ENCODE results near the gene KPNA5.
A peak's percentile ranks its signal among the peaks of the same experiment; 100 is the strongest.
"Not testable (repeated sequence)": the region's sequence is repeated elsewhere in the genome, so short reads cannot be mapped to it uniquely, and the experiment has no call there.

The KPNA5 gene

DNA sequence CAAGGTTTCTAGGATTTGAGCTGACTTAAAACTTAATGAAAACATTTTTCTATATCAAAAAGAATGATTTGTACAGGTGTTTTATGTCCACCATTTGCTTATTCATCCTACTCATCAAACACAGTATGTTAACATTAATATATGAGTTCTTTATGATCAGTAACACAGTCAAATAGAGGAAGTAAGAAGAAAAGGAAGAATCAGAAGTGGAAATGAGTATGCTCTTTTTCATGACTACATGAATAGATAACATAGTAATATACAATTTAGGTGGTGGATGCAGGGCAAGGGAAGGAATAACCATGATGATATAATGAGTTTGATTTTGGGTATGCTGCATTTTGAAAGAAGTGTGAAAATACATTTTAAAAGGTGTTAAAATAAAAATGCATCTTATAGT, 16.5 kb downstream of the KPNA5 start:
- DNase-seq = no peak

DNA sequence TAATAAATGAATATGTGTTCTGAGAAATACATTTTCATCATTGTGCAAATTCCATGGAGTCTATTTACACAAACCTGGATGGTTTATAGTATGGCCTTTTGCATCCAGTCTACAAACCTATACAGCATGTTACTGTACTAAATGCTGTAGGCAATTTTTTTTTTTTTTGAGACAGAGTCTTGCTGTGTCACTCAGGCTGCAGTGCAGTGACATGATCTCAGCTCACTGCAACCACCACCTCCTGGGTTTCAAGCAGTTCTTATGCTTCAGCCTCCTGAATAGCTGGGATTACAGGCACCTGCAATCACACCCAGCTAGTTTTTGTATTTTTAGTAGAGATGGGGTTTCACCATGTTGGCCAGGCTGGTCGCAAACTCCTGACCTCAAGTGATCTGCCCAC, 22.9 kb downstream of the KPNA5 start:
- DNase-seq = not testable (repeated sequence)

DNA sequence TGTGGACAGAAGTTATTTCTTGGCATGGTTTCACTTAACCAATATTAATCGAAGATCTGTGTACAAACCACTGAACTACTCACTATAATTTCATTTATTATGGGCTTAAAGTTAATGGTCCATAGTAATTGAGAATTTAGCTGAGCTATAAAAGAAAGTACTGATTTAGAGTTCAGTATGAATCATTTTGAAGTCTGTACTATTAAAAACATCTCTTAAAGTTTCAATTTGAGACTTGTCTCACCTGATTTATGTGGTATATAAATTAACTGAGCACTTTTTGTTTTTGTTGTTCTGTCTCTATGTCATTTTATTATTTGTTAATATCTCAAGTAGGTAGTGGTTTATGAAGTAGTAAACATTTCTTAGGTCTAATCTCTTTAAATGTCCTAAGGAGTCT, 24.9 kb downstream of the KPNA5 start:
- no peak for DNase-seq

GRCh38 chr6:116714296-116714695, 33.3 kb downstream of the KPNA5 start:
- DNase-seq = no peak

- DNase-seq = no peak
Observed at GRCh38 chr6:116714761-116715160, 33.8 kb downstream of the KPNA5 start.

DNA sequence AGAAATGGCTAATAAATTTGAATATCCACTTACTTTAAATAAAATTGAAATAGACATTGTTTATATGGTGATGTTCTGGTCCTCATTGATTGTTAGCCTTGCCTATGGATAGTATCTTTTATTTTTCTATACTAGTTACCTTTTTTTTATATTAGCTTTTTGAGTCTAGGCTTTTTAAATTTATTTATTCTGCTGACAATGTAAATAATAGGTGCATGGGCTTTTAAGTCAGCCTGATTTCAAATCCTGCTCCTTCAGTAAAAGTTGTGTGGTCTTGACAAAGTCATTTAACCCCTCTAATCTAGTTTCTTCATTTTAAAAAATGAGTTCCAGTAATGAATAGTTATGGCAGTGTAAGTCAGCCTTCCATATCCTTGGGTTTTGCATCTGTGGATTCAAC, 45.9 kb downstream of the KPNA5 start:
- DNase-seq = no peak

- no peak for DNase-seq
Observed at GRCh38 chr6:116730513-116730912, 49.5 kb downstream of the KPNA5 start.

DNA sequence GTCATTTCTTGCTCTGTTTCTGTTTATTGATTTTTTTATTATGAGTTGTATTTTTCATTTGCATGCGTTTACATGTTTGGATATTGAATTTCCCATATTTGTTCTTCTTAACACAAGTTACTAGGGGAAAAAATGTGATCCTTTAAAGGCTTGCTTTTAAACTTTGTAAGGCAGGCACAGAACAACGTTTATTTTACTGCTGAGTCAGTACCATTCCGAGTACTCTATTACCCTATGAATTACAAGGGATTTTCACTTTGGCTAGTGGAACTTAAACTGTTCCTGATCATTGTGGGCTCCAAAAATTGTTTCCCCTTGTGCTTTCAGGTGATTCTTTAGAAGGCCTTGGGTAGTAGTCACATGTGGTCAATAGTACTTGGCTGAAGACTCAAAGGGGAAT, 56.0 kb downstream of the KPNA5 start:
- DNase-seq = no peak

- DNase-seq = not testable (repeated sequence)
Observed at GRCh38 chr6:116740486-116740885, 59.5 kb downstream of the KPNA5 start.

GRCh38 chr6:116741571-116741970, 60.6 kb downstream of the KPNA5 start:
- no peak for DNase-seq

GRCh38 chr6:116745176-116745575, 64.2 kb downstream of the KPNA5 start:
- DNase-seq = no peak

GRCh38 chr6:116761779-116762178, 80.8 kb downstream of the KPNA5 start:
- no peak for DNase-seq

- no peak for DNase-seq
Observed at GRCh38 chr6:116762235-116762634, 81.2 kb downstream of the KPNA5 start.

- no peak for DNase-seq
Observed at GRCh38 chr6:116763048-116763447, 82.0 kb downstream of the KPNA5 start.

- no peak for DNase-seq
Observed at GRCh38 chr6:116763906-116764628, 83.1 kb downstream of the KPNA5 start.

- peak in 1 of 56 donors; percentile 31 for DNase-seq
Observed at GRCh38 chr6:116764629-116764960, 83.6 kb downstream of the KPNA5 start.

DNA sequence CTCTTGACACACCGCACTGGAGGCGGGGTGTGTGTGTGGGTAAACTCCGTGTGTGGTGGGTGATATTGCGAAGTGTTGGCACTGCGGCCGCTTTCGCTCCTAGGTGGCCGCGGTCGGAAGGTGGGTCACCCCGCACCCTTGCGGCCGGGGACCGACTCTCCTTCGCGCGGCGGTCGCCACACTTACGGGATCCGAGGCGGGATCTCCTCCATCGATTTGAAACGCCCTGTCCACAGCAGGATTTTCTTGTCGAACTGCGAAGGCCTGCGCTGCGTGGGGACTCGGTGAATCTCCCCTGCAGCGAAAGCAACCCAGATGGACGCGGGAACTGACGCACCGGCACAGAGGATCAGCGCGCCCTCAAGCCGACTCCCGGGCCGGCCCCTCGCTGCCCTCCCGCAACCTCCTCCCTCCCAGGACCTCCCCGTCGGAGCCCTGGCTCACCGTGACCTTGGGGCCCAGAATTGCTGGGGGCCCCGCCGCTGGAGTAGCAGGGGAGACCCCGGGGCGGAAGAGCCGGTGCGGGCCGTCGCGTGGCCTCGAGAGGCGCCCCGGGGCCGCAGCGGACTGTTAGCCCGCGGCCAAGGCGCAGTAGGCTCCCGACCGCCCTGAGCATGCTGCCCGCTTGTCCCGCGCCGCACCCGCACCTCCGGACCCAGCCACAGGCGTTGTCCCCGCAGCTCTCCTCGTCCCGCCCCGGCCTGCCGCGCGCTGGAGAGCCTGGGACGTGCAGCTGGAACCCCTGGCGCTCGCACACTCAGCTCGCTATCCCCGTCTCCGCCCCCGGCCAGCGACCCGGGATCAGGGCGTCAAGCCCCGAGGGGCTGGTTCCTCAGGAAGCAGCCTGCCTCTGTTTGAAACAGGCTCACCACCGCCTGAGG, 84.2 kb downstream of the KPNA5 start, which contains the start of gene FAM162B:
FAM162B (minus strand) TSS at position 759 of the 881 bp plus-strand sequence; CDS start at position 616, 143 bp downstream.
- peak in 3 of 56 donors; percentile 3 to 16 (median 8) for DNase-seq

DNA sequence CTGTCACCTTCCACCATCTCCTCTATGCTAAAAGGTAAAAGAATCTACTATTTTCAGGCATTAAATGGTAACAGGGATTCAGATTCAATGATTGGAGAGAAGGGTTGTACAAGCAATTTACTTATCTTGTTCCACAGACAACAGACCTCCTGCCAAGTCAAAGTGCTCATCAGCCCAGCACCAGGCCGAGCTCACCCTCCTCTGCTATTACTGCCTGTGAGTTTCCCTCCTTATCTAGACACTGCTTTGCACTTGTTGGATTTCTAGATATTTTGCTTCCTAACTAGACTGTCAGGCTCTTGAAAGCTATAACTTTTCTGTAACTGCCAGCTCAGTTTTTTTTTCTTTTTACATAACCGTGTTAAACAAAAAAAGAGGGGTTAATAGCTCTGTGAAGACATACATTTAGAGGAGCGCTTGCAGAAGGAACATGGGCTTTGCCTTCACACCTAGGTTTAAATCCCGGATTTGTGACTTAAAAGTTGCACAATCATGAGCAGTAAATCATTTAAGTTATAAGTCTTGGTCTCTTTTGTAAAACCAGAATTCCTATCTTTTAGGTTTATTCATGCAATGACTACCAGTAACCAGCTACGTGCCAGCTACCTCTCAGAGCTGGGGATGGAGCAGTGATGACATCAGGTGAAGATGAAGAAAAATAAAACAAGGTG, 85.6 kb downstream of the KPNA5 start:
- DNase-seq = no peak

DNA sequence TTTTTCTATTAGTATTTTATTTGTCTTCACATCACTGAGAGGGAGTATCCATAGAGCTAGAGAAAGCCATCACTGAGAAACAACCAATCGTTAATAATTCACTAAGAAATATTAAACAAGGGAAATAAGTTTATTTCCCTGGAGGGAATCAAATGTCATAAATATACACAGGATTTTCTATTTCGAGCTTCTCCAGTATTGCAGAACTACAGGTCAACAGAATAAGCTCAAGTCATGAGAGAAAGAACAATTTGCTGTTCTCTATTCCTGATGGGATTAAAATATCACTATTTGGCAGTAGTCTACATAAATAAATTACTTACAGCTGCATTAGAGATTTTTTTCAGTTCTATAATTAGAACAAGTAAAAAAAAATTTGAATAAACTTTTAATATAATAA, 86.7 kb downstream of the KPNA5 start:
- no peak for DNase-seq

- DNase-seq = no peak
Observed at GRCh38 chr6:116772450-116772849, 91.4 kb downstream of the KPNA5 start.

DNA sequence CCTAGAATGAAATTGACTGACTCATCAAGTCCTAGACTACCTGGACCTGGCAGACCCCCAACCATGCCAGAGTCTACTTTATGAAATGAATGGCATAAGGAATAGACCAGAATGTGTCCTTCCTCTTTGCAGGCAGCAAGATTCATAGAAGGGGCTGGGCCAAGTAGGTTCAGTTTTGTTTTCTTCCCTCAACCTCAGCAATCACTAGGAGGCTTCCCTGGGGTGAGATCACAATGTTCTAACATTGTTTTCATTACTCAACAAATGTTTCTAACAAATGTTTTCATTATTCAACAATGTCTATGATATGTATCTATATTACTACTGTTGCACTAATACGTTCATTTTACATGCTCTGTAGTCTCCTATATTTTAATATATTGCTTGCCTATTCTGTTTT, 92.9 kb downstream of the KPNA5 start:
- DNase-seq = no peak

GRCh38 chr6:116779573-116780164, 98.7 kb downstream of the KPNA5 start:
- DNase-seq = peak in 1 of 56 donors; percentile 12
